Stimulated activated CD8-positive, alpha-beta memory T cell treated with anti-CD3 and anti-CD28 coated beads, Interleukin-4, amount 100 ng/mL, for 1 hour (primary cell): ENCODE measurements around the gene ABCG8.
"Not testable (repeated sequence)": the region's sequence is repeated elsewhere in the genome, so short reads cannot be mapped to it uniquely, and the experiment has no call there.

Source experiments
- DNase-seq, 2 donors: peaks; one replicate each; pipeline ENCODE4 v3.0.0-alpha.2; 2020; ENCODE audit warnings: low read depth in 2 of 2, low spot score in 1 of 2

The ABCG8 gene

GRCh38 chr2:43906448-43907109 is 67.8 kb downstream of the ABCG8 start:
- DNase-seq, result no peak

GRCh38 chr2:43911136-43911790 is 72.5 kb downstream of the ABCG8 start:
- not testable (repeated sequence) for DNase-seq

GRCh38 chr2:43924463-43924862 is 85.7 kb downstream of the ABCG8 start:
- no peak for DNase-seq

DNA sequence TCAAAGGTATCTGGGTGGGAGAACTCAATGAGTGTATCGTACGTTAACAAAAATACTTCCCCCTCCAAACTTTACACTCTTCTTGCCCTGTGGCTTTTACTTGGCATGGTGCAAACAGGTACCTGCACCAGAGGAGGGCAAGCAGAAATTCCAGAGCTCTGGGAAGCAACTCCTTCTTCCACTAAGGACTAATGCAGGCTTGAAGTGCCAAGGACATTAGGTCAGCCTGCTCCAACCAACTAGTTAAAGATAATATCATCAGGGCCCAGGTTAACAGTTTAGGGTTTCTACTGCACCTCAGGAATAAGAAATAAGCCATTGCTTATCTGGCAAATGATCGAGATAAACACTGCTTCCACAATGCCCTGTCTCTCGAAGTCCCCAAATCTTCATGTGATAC is 86.7 kb downstream of the ABCG8 start:
- DNase-seq, result no peak

DNA sequence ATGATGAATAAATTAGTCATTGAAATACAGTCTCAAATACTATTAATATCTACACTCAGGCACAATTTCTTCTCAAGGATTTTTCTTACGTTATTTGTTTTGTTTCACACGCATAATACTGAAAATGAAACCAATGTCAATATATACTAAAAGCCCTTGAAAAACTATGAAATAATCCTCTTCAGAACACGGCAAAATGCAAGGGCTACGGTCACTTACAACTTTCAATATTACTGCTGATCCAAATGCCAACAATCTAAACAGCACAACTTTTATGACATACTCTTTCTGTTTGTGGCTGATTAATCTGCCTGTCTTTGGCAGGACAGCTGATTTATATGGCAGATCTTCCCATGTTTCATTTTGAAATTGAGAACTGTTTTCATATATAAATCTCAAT is 88.7 kb downstream of the ABCG8 start:
- no peak for DNase-seq

GRCh38 chr2:43931293-43931692 is 92.5 kb downstream of the ABCG8 start:
- no peak for DNase-seq
